Neuron (in vitro differentiated cells): ENCODE measurements around the gene ARHGEF17.

ENCODE experiments used
- H2AFZ ChIP-seq: one replicate; pipeline ENCODE4 v1.6.1; 2013; ENCODE audit warnings: low read depth, mild to moderate bottlenecking, inconsistent platforms, low read length, moderate library complexity
- H3K27me3 ChIP-seq: one replicate; pipeline ENCODE4 v1.6.1; 2013; ENCODE audit warnings: low read length; ENCODE audit not compliant: insufficient read depth
- H3K36me3 ChIP-seq: one replicate; pipeline ENCODE4 v1.6.1; 2013; ENCODE audit warnings: low read length; ENCODE audit not compliant: insufficient read depth
- H3K4me1 ChIP-seq: one replicate; pipeline ENCODE4 v1.6.1; 2013; ENCODE audit warnings: low read length; ENCODE audit not compliant: insufficient read depth
- H3K4me3 ChIP-seq: 2 replicates; pipeline ENCODE4 v1.5.1; 2013; ENCODE audit warnings: mild to moderate bottlenecking, low read length, moderate library complexity
- H3K9me3 ChIP-seq: one replicate; pipeline ENCODE4 v1.6.1; 2013; ENCODE audit warnings: low read length

Gene ARHGEF17

DNA sequence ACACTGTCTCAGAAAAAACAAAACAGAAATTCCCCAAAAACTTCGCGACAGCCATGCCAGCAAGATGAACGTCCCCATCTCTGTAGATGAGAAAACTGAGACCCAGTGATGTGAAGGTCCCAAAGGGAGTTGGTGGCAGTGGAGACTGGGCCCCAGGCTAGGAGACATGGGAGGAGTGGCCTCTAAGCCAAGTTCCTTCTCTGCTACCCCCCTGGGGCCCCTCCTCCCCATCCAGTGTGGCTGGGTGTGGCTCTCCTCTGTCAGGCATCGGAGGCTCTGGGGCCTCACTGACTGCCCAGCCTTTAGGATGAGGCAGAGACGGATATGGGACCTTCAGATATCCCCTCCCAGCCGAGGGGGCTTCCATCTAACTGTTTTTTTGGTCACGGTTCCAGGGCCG, 77.9 kb downstream of the ARHGEF17 start:
- H3K4me3 ChIP-seq = no peak overlapping the region
- peaks cover 2% of the 10 kb centered on the region for H3K36me3 ChIP-seq
- no peak overlapping the region for H2AFZ ChIP-seq
- no peaks in the 10 kb centered on the region for H3K9me3 ChIP-seq
- peaks cover 19% of the 10 kb centered on the region for H3K4me1 ChIP-seq
- H3K27me3 ChIP-seq = no peaks in the 10 kb centered on the region

DNA sequence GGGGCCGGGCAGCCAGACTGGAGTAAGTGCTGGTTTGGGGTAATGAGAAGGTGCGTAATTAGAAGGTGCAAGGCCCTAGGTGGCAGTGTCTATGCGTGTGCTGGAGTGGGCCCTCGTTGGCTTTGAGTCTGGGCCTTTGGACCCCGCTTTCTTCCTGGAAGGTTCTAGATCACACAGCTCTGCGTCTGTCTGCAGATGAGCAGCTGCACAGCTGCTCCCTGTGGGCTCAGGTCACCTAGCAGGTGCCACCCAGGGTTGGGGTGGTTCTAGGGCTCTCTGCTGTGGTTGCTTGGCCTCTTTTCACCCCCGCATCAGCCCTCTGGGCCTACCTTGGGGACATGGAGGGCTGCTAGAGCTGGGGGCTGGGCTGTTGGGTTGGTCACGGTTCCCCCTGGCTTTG, 78.5 kb downstream of the ARHGEF17 start:
- Histone ChIP-seq H3K4me3 (no peak overlapping the region), H3K36me3 (peaks cover 2% of the 10 kb centered on the region), H2AFZ (no peak overlapping the region), H3K9me3 (no peaks in the 10 kb centered on the region), H3K4me1 (peaks cover 19% of the 10 kb centered on the region), H3K27me3 (no peaks in the 10 kb centered on the region)

GRCh38 chr11:73387594-73388264, 79.7 kb downstream of the ARHGEF17 start:
- Histone ChIP-seq H2AFZ (no peak overlapping the region), H3K27me3 (no peaks in the 10 kb centered on the region), H3K4me3 (no peak overlapping the region), H3K9me3 (no peaks in the 10 kb centered on the region), H3K36me3 (peaks cover 2% of the 10 kb centered on the region), H3K4me1 (peaks cover 15% of the 10 kb centered on the region)

DNA sequence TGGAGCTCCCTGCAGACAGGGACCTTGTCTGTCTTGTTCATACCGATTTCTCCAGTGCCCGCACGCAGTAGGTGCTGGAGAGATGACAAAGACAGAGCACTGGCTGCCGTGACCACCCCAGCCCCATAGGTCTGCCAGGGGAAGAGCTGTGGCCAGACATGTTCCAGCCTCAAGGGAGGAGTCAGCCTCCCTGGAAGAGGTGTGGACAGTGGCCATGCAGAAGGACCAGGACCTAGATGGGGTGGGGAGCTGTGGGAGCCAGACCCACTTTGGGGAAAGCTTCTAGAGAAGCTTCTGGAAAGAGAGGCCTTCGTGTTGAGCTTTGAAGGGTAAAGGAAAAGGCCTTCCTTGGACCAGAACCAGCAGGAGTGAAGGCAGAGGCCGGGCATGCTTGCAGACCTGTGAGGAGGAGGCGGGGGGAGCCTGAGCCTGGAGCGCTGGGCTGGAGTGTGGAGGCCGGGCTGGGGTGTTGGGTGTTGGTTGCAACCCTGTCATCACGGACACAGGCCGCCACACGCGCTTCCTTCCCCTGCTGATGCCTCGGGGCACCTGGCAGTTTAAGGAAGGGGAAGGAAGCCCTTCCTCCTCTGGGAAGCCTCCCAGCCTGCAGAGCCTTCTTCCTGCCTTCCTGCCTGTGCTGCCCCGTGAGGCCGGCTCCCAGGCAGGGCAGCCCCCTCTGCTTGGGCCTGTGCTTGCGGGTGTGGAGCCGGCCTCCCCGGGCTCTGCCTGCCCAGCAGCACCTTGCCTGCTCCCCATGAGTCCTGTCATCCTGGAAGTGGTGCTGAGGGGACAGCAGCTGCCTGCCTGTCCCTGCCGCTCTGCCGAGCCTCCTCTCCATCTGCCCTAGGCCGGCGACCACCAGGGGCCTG, 80.4 kb downstream of the ARHGEF17 start:
- peaks cover 2% of the 10 kb centered on the region for H3K36me3 ChIP-seq
- no peaks in the 10 kb centered on the region for H3K9me3 ChIP-seq
- H3K4me3 ChIP-seq = no peak overlapping the region
- no peaks in the 10 kb centered on the region for H3K27me3 ChIP-seq
- no peak overlapping the region for H2AFZ ChIP-seq
- peaks cover 8% of the 10 kb centered on the region for H3K4me1 ChIP-seq

GRCh38 chr11:73389134-73389525, 81.1 kb downstream of the ARHGEF17 start:
- no peak overlapping the region for H3K4me3 ChIP-seq
- H2AFZ ChIP-seq = no peak overlapping the region
- H3K27me3 ChIP-seq = no peaks in the 10 kb centered on the region
- peaks cover 4% of the 10 kb centered on the region for H3K4me1 ChIP-seq
- peaks cover 3% of the 10 kb centered on the region for H3K36me3 ChIP-seq
- no peaks in the 10 kb centered on the region for H3K9me3 ChIP-seq

GRCh38 chr11:73389916-73390315, 81.8 kb downstream of the ARHGEF17 start:
- no peak overlapping the region for H3K4me3 ChIP-seq
- H3K9me3 ChIP-seq = no peaks in the 10 kb centered on the region
- H3K36me3 ChIP-seq = peaks cover 9% of the 10 kb centered on the region
- H3K4me1 ChIP-seq = peaks cover 4% of the 10 kb centered on the region
- no peak overlapping the region for H2AFZ ChIP-seq
- H3K27me3 ChIP-seq = no peaks in the 10 kb centered on the region

GRCh38 chr11:73390601-73391565, 82.8 kb downstream of the ARHGEF17 start:
- Histone ChIP-seq H3K9me3 (no peaks in the 10 kb centered on the region), H3K4me3 (no peak overlapping the region), H3K36me3 (peaks cover 13% of the 10 kb centered on the region), H3K27me3 (no peaks in the 10 kb centered on the region), H2AFZ (no peak overlapping the region), H3K4me1 (peaks cover 4% of the 10 kb centered on the region)

GRCh38 chr11:73391665-73392064, 83.6 kb downstream of the ARHGEF17 start:
- H3K4me3 ChIP-seq = no peak overlapping the region
- H2AFZ ChIP-seq = no peak overlapping the region
- H3K4me1 ChIP-seq = no peaks in the 10 kb centered on the region
- H3K27me3 ChIP-seq = no peaks in the 10 kb centered on the region
- no peaks in the 10 kb centered on the region for H3K9me3 ChIP-seq
- peaks cover 13% of the 10 kb centered on the region for H3K36me3 ChIP-seq

DNA sequence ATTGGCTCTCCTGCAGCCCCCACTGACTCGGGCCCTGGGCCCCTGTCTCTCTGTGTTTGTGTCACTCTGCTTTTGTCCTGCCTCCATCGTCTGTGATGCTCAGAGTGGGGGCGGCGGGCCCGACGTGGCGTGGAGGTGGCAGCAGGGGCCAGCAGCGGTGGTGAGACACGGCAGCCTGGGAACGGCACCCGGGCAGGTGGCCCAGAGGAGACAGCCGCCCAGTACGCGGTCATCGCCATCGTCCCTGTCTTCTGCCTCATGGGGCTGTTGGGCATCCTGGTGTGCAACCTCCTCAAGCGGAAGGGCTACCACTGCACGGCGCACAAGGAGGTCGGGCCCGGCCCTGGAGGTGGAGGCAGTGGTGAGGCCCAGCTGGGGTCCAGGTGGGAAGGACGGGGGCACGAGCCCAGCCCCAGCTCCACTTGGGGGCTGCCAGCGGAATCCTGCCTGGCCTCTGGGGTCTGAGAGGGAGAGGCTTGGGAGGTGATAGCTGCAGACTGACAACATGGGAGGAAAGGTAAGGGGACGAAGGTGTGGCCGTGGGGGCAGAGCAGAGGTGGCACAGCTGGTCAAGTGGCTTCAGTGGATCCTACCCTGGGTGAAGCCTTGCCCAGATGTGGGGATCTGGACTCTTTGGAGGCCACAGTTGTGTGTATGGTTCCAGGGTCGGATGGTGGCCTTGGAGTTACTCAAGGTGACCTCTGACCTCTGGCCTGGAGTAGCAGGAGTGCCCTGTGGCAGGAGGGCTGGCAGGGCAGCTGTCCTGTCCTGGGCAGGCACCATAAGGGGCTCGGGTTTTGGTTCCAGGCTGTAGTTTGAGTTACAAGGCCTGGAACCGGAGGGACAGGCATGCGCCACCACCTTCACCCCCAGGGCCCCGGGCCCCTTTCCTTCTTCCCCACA, 84.3 kb downstream of the ARHGEF17 start:
- Histone ChIP-seq H2AFZ (no peak overlapping the region), H3K4me1 (no peaks in the 10 kb centered on the region), H3K4me3 (no peak overlapping the region), H3K36me3 (peaks cover 15% of the 10 kb centered on the region), H3K27me3 (no peaks in the 10 kb centered on the region), H3K9me3 (no peaks in the 10 kb centered on the region)

DNA sequence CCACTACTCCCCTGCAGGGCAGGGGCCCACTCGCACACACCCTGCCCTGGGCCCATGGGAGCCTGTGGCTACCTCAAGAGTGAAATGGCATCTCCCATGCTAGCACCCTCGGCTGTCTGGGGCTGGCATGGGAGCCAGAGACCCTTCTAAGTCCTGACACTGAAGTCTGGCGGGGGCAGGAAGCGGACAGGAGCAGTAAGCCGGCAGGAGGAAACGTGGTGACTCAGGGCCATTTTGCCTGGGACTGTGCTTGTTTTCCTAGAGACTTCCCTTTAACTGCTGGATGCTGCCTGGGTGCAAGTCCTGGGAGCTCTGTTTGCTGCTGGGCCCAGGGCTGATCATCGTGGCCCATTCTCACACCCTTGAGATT, 84.9 kb downstream of the ARHGEF17 start:
- Histone ChIP-seq H3K4me1 (no peaks in the 10 kb centered on the region), H2AFZ (no peak overlapping the region), H3K36me3 (peaks cover 15% of the 10 kb centered on the region)

GRCh38 chr11:73393479-73394415, 85.7 kb downstream of the ARHGEF17 start:
- Histone ChIP-seq H3K4me3 (no peak overlapping the region), H3K36me3 (peaks cover 15% of the 10 kb centered on the region)

More for the DNA sequence above, 84.9 kb downstream of the ARHGEF17 start:
- Histone ChIP-seq H3K27me3 (no peaks in the 10 kb centered on the region), H3K4me3 (no peak overlapping the region), H3K9me3 (no peaks in the 10 kb centered on the region)

More at GRCh38 chr11:73393479-73394415, 85.7 kb downstream of the ARHGEF17 start:
- H3K9me3 ChIP-seq = no peaks in the 10 kb centered on the region
- H3K27me3 ChIP-seq = no peaks in the 10 kb centered on the region
- no peak overlapping the region for H2AFZ ChIP-seq
- no peaks in the 10 kb centered on the region for H3K4me1 ChIP-seq
